ENCODE data around the gene MCUB.
"Not testable (repeated sequence)": the region's sequence is repeated elsewhere in the genome, so short reads cannot be mapped to it uniquely, and the experiment has no call there.

MCUB gene

GRCh38 chr4:109640644-109641043 lies 80.6 kb downstream of the MCUB start:
- no peak for DNase-seq

DNA sequence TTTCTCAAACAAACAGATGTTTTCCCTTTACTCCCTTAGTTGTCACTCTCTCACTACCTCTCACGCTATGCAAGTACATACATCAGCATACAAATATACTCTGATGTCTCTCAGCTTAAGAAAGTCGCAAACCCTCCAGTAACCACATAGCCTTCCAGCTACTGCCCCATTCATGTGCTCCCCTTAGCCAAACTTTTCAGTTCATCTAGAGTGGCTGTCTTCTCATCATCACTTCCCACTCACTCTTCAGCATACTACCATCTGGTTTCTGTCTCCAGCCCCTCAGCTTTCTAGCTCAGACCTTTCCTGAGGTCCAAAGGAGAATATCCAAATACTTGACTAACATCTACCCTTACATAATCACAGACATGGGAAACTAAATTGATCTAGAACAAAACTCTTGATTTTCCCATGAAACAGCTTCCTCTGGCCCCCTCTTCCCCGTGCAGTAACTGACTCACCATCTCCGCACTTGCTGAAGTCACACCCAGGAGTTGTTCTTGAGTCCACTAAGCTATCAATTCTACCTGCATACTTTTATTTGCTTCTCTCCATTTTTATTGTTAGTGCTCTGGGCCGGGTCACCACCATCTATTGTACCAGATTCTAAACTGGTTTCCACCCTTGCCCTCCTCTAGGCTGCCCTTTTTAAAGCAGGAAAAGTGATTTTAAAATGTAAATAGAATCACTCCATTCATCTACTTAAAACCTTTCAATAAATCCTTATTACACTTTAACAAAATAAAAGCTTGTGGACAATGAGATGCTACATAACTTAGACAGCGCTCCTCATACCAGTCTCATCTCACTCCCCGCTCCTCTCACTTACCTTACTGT lies 86.0 kb downstream of the MCUB start:
- DNase-seq: no peak

GRCh38 chr4:109648266-109648996 lies 88.4 kb downstream of the MCUB start:
- DNase-seq: no peak

DNA sequence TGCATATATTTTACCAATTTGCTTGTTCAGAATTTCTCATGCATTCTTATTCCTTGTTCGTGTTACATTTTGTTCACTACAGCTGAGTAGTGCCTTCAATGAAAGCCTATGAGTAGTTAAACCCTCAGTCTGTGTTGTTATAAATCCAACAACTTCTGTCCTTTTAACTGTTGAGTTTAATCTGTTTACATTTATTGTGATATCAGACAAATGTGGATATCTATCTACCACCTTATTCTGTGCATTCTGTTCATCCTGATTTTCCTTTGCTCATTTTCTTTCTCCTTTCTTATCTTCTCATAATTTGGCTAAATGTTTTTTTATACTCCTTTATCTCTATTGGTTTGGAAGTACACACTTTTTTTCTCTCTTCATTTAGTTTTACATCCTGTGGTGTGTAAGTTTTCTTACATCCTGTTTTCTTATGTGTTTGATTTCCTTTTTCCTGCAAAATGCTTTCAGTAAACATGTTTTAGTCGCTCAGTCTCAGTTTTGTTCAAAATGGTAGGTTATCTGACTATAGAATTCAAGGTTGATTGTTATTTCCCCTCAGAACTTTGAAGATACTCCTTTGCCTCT lies 89.0 kb downstream of the MCUB start:
- no peak for DNase-seq

DNA sequence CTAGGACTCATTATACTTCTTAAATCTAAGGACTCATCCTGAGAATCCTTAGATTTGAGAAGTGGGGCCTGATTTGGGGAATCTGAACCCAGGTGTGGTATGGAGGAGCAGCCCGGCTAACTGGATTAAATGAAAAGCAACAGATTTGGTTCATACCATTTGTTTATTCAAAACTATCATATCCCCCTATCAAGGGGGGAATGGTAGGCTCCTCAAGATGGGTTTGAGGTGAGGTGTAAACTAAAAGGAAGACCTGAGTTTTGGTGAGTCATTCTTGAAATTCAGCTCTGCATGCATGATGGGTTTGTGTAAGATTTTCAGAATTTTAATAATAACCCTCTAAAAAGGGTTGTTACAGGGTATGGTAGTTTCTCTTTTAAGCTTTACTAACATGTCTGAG lies 89.8 kb downstream of the MCUB start:
- DNase-seq: no peak

DNA sequence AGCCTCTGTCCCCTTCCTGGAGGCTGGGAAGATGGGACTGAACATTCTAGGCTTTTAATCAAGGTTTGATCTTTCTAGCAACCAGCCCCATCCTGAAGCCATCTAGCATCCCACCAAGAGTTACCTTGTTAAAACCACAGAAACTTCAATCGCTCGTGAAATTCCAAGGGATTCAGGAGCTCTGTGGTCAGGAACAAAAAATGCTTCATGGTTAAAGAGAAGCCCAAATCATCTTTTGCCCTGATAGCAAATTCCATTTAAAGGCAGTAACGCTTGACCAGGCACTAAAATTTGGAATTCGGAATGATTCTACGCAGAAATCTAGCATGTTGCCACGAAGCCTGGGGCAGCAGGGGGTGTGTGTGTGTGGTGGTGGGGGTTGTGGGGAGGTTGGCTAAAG lies 95.3 kb downstream of the MCUB start:
- no peak for DNase-seq

GRCh38 chr4:109657854-109658418 lies 97.9 kb downstream of the MCUB start:
- no peak for DNase-seq

DNA sequence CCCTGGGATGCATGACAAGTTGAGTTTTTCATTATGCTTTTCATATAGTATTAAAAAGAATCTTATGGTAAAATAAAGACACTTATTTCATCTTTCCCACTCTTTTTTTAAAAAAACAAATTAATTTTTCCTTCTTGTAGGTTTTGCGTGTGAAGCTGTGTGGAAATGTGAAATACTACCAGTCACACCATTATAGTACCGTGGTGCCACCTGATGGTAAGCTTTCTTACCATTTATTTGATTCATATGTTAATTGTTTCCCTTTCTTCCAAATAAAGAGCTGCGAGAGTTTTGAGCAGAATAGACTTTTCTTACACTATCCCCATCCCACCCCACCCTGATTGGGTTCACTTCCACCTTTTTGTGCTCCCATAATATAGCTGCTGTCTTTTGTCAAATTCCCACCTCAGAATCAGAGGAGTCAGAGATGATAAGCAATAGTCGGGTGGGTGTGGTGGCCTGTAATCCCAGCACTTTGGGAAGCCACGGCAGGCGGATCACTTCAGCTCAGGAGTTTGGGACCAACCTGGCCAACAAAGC lies 98.9 kb downstream of the MCUB start:
- no peak for DNase-seq

DNA sequence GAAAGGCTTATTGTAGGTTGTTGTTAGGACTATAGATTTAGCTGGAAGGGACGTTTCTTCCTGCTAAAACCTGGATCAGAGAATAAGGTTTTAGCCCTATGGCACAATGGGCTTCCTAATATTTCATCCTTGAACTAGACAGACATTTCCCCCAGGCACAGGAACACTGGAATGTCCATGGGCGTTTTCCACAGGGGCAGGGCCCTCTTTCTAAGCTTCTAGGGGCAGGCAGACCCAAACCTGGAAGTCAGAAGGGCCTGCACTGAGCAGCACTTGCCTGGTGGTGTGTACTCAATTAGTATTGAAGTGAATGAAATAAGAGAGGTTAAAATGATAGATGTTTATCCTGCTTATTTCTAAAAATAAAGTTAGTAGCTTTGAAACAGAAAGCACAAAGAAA lies 102.1 kb downstream of the MCUB start:
- no peak for DNase-seq

- DNase-seq: no peak
Observed at GRCh38 chr4:109662771-109663170, 102.7 kb downstream of the MCUB start.

GRCh38 chr4:109665783-109666485 lies 105.9 kb downstream of the MCUB start:
- no peak for DNase-seq

DNA sequence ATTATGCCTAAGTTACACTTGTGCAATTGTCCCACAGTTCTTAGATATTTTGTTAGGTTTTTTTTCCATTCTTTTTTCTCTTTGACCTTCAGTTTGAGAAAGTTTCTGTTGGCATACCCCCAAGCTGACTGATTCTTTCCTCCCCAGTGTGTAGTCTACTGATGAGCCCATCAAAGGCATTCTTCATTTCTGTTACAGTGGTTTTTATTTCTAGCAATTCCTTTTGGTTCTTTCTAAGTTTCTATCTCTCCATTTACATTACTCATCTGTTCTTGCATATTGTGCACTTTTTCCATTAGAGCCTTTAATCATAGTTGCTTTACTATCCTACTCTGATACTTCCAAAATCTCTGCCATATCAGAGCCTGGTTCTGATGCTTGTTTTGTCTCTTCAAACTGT lies 111.3 kb downstream of the MCUB start:
- DNase-seq: no peak

DNA sequence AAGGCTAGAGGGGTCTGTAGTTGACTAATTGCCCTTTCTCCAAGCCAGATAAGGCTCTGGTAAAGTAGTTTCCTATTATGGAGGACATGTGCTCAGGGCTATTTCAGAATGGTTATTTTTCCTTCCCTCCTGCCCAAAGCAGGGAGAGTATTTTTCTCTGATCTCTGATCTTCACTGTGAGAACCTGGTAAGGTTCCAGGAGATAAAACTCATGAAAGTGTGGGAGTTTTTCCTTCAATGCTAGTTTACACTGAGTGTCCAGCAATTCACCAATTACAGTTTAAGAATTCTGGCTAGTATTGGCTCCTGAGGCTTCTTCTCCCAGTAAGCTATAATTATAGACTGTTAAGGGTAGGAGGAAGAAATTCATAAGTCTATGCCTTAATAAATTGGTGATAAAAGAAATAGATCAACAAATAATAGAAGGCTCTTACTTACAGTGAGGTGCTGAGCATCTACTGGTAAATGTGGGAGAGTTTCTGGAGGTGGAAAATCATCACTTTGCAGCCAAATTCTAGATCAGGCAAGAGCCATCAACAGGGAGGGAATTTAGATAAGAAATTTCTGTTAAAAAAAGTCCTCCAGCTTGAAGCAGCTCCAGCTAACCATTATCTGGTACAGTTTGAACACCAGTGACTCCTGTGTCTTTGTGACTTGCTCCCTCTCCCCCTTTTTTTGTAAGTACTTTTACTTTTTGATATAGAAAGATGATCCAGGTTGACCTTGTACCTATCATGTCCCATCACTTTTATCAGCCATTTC lies 112.3 kb downstream of the MCUB start:
- DNase-seq: no peak

DNA sequence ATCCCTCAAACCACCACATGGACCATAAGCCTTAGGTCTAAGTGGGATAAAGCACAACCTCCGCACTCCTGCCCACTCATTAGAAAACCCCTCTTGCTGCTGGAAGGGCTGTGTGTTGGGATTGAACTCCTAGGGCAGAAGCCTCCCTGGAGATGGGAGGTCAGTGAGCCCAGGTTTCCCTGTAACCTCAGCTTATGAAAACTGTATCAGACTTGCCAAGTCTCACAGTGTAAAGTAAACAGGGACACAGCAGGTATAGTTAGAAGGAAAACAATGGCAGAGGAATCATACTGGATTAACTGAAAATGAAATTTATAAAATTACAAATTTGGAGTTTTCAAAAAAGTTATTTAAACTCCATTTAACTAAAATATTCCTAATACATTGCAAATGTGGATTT lies 113.3 kb downstream of the MCUB start:
- no peak for DNase-seq

DNA sequence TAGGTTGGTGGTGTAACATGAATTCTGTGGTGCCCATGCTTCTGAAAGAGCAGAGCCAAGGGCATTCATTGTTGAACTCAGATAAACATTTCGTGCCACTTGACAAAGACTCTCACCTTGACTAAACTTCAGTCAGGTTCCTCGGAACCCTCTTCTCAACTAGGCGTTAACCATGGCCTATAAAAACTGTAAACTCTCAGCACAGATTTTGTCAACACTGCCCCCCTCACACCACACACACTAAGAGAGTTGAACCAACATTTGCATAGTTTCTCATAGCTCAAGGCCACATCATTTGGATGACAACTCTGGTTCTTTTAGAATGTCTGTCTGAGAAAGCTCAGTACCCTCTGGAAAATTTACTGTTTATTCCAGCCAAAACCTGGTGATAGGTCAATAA lies 115.1 kb downstream of the MCUB start:
- no peak for DNase-seq

DNA sequence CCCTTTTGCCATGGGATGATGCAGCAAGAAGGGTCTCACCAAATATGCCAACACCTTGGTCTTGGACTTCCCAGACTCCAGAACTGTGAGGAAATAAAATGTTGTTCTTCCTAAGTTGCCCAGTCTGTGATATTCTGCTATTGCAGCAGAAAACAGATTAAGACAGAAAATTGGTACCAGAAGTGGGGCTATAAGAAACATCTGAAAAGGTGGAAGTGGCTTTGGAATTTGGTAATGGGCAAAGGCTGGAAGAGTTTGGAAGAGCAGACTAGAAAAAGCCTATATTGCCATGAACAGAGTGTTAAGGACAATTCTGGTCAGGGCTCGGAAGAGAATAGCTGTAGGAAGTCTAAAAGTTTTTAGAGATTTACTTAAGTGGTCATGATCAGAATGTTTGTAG lies 115.8 kb downstream of the MCUB start:
- no peak for DNase-seq

DNA sequence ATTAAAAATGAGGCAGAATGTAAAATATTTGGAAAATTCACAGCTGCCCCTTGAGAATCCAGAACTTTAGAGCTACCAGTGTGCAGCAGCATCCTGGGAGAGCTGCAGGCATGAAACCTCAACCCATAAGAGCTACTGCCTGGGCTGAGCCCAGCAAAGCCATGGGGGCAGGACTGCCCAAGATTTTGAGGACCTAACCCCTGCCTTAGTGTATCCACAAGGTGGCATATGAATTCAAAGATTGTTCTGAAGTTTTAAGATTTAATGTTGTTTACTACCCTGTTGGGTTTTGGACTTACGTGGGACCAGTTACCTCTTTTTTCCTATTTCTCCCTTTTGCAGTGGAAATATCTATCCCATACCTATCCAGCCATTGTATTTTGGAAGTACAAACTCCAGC lies 116.8 kb downstream of the MCUB start:
- DNase-seq: no peak

DNA sequence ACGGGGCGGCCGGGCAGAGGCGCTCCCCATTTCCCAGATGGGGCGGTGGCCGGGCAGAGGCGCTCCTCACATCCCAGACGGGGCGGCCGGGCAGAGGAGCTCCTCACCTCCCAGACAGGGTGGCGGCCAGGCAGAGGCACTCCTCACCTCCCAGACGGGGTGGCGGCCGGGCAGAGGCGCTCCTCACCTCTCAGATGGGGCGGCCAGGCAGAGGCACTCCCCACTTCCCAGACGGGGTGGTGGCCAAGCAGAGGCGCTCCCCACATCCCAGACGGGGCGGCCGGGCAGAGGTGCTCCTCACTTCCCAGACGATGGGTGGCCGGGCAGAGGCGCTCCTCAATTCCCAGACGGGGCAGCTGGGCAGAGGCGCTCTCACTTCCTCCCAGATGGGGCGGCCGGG lies 118.4 kb downstream of the MCUB start:
- not testable (repeated sequence) for DNase-seq

GRCh38 chr4:109678925-109679324 lies 118.9 kb downstream of the MCUB start:
- DNase-seq: not testable (repeated sequence)

GRCh38 chr4:109682875-109683274 lies 122.8 kb downstream of the MCUB start:
- DNase-seq: no peak

DNA sequence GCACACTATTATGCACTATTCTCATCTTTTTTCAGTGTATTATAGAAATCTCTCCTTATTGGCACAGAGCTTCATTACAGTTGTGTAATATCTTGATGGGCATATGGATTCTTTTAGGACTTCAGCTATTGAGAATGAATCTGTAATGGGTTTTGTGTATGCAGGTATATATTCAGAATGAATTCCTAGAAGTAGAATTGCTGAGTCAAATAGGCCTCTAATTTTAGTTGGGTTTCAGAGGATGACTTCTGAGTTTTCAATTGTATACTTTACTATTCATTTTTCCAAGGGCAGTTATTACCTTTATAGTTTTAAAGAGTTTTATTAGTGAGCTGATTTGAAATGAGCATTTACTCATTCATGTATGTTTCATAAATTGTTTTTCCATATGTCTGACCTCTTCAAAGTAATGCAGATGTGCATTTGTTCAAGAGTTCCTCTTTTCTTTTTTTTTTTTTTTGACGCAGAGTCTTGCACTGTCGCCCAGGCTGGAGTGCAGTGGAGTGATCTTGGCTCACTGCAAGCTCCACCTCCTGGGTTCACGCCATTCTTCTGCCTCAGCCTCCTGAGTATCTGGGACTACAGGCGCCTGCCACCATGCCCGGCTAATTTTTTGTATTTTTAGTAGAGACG lies 123.7 kb downstream of the MCUB start:
- DNase-seq: no peak

GRCh38 chr4:109684727-109685126 lies 124.7 kb downstream of the MCUB start:
- no peak for DNase-seq

Data from DMS79 treated with DMSO at 0.1 percent for 48 hours (cell line).